Progenitor cell of endocrine pancreas (in vitro differentiated cells): Measurements from ENCODE around the gene TMEM132E. TPM values are rescaled to one million over a fixed set of nuclear protein-coding genes. Genes with fewer than 3 reads are reported as not detected.

Experiments
- DNase-seq: peaks from one replicate; pipeline ENCODE4 v3.0.0; 2021; ENCODE audit warnings: low spot score; ENCODE audit not compliant: unreplicated experiment
- H3K27ac Mint-ChIP-seq: 2 replicates; pipeline ENCODE4 v1.8.0; 2021; ENCODE audit warnings: mild to moderate bottlenecking, moderate library complexity, mixed read lengths
- H3K27me3 Mint-ChIP-seq: 2 replicates; pipeline ENCODE4 v1.8.0; 2021; ENCODE audit warnings: mixed read lengths
- H3K36me3 Mint-ChIP-seq: 2 replicates; pipeline ENCODE4 v1.8.0; 2022; ENCODE audit warnings: mixed read lengths; ENCODE audit not compliant: insufficient read depth
- H3K4me1 Mint-ChIP-seq: 2 replicates; pipeline ENCODE4 v1.8.0; 2021; ENCODE audit warnings: low read depth, mixed read lengths
- H3K4me3 Mint-ChIP-seq: 2 replicates; pipeline ENCODE4 v1.8.0; 2021; ENCODE audit warnings: low read depth, mild to moderate bottlenecking, moderate library complexity, mixed read lengths
- H3K9me3 Mint-ChIP-seq: 2 replicates; pipeline ENCODE4 v1.8.0; 2021; ENCODE audit warnings: low read depth, mixed read lengths
- CTCF ChIP-seq: fragments of 200-600 bp; sonication (generic); IDR thresholded peaks from one replicate; pipeline ENCODE4 v1.5.0; 2021; ENCODE audit warnings: antibody characterized with exemption, mild to moderate bottlenecking; ENCODE audit not compliant: unreplicated experiment
- total RNA-seq: library from RNA; stranded (reverse); gene quantifications from 2 replicates; pipeline ENCODE4 v1.2.1, GENCODE V29; 2021

Gene TMEM132E
- total RNA-seq, 1 donor from 2014 or later = 0.05 TPM

- Mint-ChIP-seq H3K27ac (no peak overlapping the region), H3K36me3 (no peaks in the 10 kb centered on the region), H3K4me1 (no peaks in the 10 kb centered on the region), H3K9me3 (no peaks in the 10 kb centered on the region), H3K27me3 (peaks cover 47% of the 10 kb centered on the region), H3K4me3 (no peak overlapping the region)
- no peak for TF ChIP-seq CTCF
- no peak for DNase-seq
Observed at GRCh38 chr17:34569591-34569990, 9.8 kb upstream of the TMEM132E start.

- no peak for TF ChIP-seq CTCF
- Mint-ChIP-seq H3K36me3 (no peaks in the 10 kb centered on the region), H3K9me3 (no peaks in the 10 kb centered on the region), H3K27me3 (peaks cover 56% of the 10 kb centered on the region), H3K27ac (no peak overlapping the region), H3K4me1 (no peaks in the 10 kb centered on the region), H3K4me3 (no peak overlapping the region)
- DNase-seq = no peak
Observed at GRCh38 chr17:34570506-34570905, 8.9 kb upstream of the TMEM132E start.

GRCh38 chr17:34571428-34572130 is 7.8 kb upstream of the TMEM132E start:
- TF ChIP-seq CTCF = no peak
- H3K4me3 Mint-ChIP-seq = no peak overlapping the region
- H3K27me3 Mint-ChIP-seq = peaks cover 66% of the 10 kb centered on the region
- no peaks in the 10 kb centered on the region for H3K9me3 Mint-ChIP-seq
- no peak for DNase-seq
- no peaks in the 10 kb centered on the region for H3K4me1 Mint-ChIP-seq
- H3K27ac Mint-ChIP-seq = no peak overlapping the region
- no peaks in the 10 kb centered on the region for H3K36me3 Mint-ChIP-seq

- TF ChIP-seq CTCF = no peak
- H3K9me3 Mint-ChIP-seq = no peaks in the 10 kb centered on the region
- no peak overlapping the region for H3K27ac Mint-ChIP-seq
- H3K36me3 Mint-ChIP-seq = no peaks in the 10 kb centered on the region
- DNase-seq = no peak
- peaks cover 75% of the 10 kb centered on the region for H3K27me3 Mint-ChIP-seq
- H3K4me3 Mint-ChIP-seq = no peak overlapping the region
- H3K4me1 Mint-ChIP-seq = no peaks in the 10 kb centered on the region
Observed at GRCh38 chr17:34572483-34572882, 6.9 kb upstream of the TMEM132E start.

- Mint-ChIP-seq H3K4me1 (peaks cover 7% of the 10 kb centered on the region), H3K9me3 (no peaks in the 10 kb centered on the region), H3K27ac (no peak overlapping the region), H3K4me3 (no peak overlapping the region), H3K36me3 (no peaks in the 10 kb centered on the region), H3K27me3 (peaks cover 88% of the 10 kb centered on the region)
- no peak for DNase-seq
- TF ChIP-seq CTCF = no peak
Observed at GRCh38 chr17:34575182-34575581, 4.2 kb upstream of the TMEM132E start.
